Amniotic stem cell (primary cell): ENCODE results near the gene CXCL17.
A peak's percentile ranks its signal among the peaks of the same experiment; 100 is the strongest.
"Not testable (repeated sequence)": the region's sequence is repeated elsewhere in the genome, so short reads cannot be mapped to it uniquely, and the experiment has no call there.

ENCODE experiments used
- DNase-seq: peaks from one replicate; lab custom pipeline; 2025; lab: John Stamatoyannopoulos, UW

The CXCL17 gene

DNA sequence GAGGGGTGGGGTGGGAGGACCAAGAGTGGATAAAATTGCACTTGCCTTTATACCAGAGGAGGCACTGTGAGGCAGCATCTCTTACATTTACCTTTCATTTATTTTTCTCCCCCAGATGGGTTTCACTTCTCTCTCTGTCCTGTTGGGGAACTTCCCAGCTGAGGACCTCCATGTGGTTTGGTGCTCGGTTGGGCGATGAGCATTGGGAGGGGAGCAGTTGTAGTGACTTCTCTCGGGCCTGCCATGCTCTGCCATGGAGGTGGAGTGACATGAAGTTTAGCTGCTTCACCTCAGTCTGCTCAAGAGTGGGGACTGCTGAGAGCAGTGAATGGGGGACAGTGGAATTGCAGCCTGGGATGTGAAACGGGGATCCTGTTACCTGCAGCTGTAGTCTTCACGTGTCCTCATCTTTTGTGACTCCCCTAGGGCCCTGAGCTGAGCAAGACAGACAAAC is 23.1 kb upstream of the CXCL17 start:
- DNase-seq, result no peak

GRCh38 chr19:42461700-42462324 is 19.1 kb upstream of the CXCL17 start:
- no peak for DNase-seq

GRCh38 chr19:42461231-42461630 is 18.5 kb upstream of the CXCL17 start:
- DNase-seq, result not testable (repeated sequence)

DNA sequence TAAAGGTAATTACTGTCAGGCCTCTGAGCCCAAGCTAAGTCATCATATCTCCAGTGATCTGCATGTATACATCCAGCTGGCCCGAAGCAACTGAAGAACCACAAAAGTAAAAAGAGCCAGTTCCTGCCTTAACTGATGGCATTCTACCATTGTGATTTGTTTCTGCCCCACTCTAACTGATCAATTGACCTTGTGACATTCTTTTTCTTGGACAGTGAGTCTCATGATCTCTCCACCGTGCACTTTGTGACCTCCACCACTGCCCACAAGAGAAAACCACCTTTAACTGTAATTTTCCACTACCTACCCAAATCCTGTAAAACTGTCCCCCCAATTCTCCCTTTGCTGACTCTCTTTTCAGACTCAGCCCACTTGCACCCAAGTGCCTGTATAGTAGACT is 17.2 kb upstream of the CXCL17 start:
- DNase-seq, result no peak

DNA sequence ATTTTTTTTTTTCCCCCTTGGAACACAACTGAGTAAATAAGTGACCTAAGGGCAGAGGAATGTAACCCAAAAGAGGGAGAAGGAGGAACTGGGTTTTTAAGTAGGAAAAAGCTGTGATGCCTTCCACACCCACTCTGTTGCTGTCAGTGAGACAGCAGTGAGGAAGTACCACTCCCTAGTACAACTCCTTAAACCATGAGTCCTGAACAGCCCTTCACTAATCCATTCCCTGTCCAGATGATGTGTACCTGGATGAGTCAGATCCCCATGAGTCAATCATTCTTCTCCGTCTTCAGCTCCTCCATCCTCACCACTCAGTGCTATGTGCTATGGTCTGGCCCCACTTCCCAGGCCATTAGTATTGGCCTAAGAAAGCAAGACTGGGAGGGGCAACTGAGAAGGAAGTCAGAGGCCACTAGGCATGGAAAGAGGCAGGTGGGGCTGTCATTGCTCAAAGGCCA is 12.9 kb upstream of the CXCL17 start:
- no peak for DNase-seq

DNA sequence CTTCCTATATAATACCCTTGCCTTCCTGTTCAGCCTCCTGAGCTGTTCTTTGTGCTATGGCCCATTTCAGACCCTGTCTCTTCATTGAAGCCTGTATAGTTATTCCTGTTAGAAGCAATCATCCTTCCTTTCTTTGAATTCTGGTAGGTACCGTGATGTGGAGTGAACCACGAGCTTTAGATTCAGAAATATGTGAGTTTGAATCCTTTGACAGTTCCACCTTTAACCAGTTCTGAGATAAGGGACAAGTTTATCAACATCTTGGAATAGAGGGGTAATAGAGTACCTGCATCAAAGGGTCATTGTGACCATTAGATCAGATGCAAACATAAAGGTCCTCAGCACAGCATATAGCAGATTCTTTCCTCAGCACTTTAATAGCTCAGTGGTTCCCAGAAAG is 12.3 kb upstream of the CXCL17 start:
- DNase-seq, result no peak

- no peak for DNase-seq
These were observed 9.8 kb upstream of the CXCL17 start for GRCh38 chr19:42452590-42452989.

DNA sequence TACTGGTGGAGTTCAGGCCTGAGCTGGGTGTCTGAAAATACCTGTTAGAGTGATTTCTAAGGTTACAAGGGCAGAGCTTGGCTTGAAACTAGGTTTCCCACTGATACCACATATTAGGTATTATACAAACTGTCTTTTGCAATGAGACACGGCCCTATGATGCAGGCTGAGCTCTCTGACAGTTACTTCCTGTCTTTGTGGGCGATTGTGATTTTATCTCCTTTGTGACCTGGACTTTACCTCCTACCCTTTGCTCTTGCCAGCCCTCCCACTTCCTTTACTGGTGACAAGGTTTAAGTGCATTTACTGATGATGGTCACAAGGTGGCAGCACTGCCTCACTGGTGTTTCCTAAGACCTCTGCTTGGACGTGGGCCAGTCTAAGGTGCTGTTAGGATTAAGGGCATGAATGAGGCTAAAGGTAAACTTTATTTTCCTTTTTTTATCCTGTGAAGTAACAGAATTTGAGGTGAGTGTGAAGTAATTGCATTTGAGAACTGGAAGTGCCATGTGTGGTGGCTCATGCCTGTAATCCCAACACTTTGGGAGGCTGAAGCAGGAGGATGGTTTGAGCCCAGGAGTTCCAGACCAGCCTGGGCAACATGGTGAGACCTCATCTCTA is 7.7 kb upstream of the CXCL17 start:
- DNase-seq, result peak; percentile 43

- not testable (repeated sequence) for DNase-seq
These were observed 5.6 kb upstream of the CXCL17 start for GRCh38 chr19:42448306-42448705.

DNA sequence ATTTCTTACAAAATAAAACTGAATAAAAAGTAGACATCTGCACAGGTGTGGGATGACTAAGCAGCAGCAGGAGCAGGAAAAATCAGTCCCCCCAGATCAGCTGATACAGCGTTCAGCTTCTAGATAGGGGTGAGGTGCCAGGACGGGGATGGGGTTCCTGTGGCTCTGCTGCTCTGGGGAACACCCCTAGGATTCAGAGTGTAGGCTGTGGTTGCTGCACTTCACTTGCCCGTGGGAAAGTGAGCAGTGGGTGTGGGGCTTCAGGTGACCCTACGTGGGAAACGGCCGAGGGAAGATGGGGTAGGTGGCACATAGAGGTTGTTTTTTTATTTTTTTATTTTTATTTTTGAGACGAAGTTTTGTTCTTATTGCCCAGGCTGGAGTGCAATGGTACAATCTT is 3.2 kb upstream of the CXCL17 start:
- no peak for DNase-seq

GRCh38 chr19:42443944-42444398 is 1.2 kb upstream of the CXCL17 start:
- DNase-seq, result no peak

- DNase-seq, result no peak
These were observed 1.7 kb downstream of the CXCL17 start for GRCh38 chr19:42441049-42441445.

GRCh38 chr19:42440357-42441048 is 2.2 kb downstream of the CXCL17 start:
- DNase-seq, result peak; percentile 4

- no peak for DNase-seq
These were observed 6.7 kb downstream of the CXCL17 start for GRCh38 chr19:42436006-42436405.

- DNase-seq, result no peak
These were observed 7.4 kb downstream of the CXCL17 start for GRCh38 chr19:42435316-42435715.

DNA sequence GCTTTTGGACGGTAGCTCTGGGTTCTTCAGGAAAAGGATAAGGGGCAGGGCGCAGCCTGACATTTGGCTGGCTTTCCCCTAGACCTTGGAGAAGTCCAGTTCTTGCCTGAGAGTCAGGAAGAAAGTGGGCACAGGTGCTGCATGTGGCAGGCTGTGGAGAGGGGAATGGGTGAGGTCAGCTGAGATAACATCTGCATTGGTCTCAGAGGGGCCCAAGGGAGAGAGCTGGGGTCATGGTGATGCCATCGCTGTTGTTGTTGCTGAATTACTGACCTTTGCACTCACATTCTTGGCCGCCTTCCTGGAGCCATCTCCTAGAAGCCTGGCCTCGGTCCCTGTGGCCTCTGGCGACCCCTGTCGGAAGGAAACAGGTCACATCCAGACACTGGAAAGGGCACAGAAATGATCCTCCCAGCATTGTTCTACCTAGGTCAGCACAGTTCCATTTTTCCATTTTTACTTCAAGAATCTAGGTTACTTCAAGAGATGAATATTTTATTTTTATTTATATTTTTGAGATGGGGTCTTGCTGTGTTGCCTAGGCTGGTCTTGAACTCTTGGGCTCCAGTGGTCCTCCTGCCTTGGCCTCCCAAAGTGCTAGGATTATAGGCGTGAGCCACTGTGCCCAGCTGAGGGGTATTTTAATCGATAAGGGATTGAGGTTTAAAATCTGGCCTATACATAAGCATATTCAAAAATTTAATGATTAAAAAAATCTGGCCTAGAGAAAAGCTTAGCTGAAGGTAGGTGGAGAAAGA is 9.1 kb downstream of the CXCL17 start:
- DNase-seq, result no peak

GRCh38 chr19:42431486-42431885 is 11.3 kb downstream of the CXCL17 start:
- no peak for DNase-seq

DNA sequence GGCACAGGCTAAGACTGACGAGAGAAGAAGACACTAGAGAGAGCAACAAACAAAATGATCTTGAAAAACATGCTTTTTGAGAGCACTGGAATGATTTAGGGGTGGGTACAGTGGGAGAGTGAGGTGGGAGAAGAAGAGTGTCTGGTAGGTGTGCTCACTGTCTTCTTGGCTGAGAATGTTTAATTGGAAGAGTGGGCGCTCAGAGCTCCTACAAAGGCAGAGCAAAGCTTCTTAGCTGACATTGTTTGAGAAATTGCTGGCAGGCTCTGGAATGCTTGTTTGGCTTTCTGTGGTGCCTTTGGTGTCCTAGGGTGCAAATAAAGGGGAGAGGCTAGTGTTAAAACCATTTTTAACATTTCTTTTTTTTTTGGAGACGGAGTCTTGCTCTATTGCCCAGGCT is 14.1 kb downstream of the CXCL17 start:
- no peak for DNase-seq

- no peak for DNase-seq
These were observed 15.4 kb downstream of the CXCL17 start, which contains the start of gene LIPE for GRCh38 chr19:42427313-42427712. TSS of gene LIPE (minus strand) at chr19:42427388. CDS start at chr19:42427149, 239 bp downstream.

GRCh38 chr19:42426643-42427042 is 16.1 kb downstream of the CXCL17 start:
- DNase-seq, result no peak

DNA sequence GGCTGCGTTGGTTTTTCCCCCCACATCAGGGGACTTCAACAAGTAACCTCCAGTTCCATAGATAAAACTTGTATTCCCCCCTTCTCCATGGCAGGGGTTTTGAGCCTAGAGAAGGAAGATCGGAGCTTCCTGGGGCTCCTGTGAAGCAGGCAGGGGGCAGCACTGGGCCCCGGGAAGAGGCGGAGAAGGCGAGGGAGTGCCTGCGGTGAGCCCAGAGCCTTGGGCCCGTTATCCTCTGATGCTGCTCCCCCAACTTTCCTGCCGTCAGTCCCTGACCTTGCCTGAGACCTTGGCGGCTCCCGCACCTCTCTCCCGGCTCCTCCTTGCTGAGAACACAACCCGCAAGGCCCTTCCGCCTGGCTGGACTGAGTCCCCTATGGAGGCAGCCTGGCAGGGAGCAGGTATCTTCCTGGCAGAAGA is 18.0 kb downstream of the CXCL17 start:
- DNase-seq, result no peak

- DNase-seq, result no peak
These were observed 18.4 kb downstream of the CXCL17 start for GRCh38 chr19:42424345-42424707.
